ENCODE measurements around the gene SPTAN1.

DNA sequence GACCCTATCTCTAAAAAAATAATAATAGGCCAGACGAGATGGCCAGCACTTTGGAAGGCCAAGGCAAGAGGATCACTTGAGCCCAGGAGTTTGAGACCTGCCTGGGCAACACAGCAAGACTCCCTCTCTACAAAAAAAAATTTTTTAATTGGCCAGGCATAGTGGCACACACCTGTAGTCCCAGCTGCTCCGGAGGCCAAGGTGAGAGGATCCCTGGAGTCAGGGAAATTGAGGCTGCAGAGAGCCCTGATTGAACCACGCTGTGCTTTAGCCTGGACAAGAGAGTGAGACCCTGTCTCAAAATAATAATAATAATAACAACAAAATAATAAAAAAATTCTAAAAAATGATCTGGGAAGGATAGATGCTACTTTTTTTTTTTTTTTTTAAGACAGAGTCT is 105.4 kb downstream of the SPTAN1 start:
- TF ChIP-seq CTCF (IDR thresholded peaks at IDR 0.05; ENCODE audit: poor library complexity, severe bottlenecking) (no peak), MXI1 (conservative IDR thresholded peaks at IDR 0.05; ENCODE audit: poor library complexity, severe bottlenecking) (no peak), SMC3 (conservative IDR thresholded peaks at IDR 0.05; ENCODE audit: poor library complexity) (no peak), TAF1 (IDR thresholded peaks at IDR 0.05; ENCODE audit: low read depth) (no peak), REST (IDR thresholded peaks at IDR 0.05; ENCODE audit: borderline replicate concordance) (no peak), POLR2AphosphoS5 (IDR thresholded peaks at IDR 0.05) (no peak), RAD21 (conservative IDR thresholded peaks at IDR 0.05) (no peak)
